IMR-90 (cell line): ENCODE data around the gene SUSD6. TPM values are rescaled to one million over a fixed set of nuclear protein-coding genes. Genes with fewer than 3 reads are reported as not detected.
A peak's percentile ranks its signal among the peaks of the same experiment; 100 is the strongest.

ENCODE experiments used
- ATAC-seq: fragments of 200-7000 bp; cut with Tn5 transposase; 2 replicates; pipeline ENCODE4 v1.9.1; 2020; ENCODE audit warnings: low read depth, mild to moderate bottlenecking, moderate library complexity
- BruUV-seq: library from RNA; stranded (reverse); fragments of 400-500 nt; replicated peaks from 2 replicates; lab custom pipeline; 2021; lab: Mats Ljungman, UMichigan
- CTCF ChIA-PET: fragments of 300-600 bp; formaldehyde crosslinking; extraction: SDS; loops from one replicate; lab custom pipeline; 2021; ENCODE audit warnings: antibody characterized with exemption; lab: Yijun Ruan, JAX
- POLR2A ChIA-PET: fragments of 300-600 bp; sonication (Branson Sonifier 250); formaldehyde crosslinking; loops from one replicate; lab custom pipeline; 2022; ENCODE audit warnings: antibody characterized with exemption; ENCODE audit not compliant: unreplicated experiment; lab: Charles Lee
- DNase-seq: peaks from one replicate; pipeline ENCODE4 v3.0.0; 2013
- H2AFZ ChIP-seq: replicated peaks from 2 replicates; pipeline ENCODE3; 2013; ENCODE audit warnings: low read length, mild to moderate bottlenecking; ENCODE audit not compliant: poor library complexity
- H2AK5ac ChIP-seq: 2 replicates; pipeline ENCODE4 v1.6.1; 2013; ENCODE audit warnings: low read depth, low read length, inconsistent platforms
- H2AK9ac ChIP-seq: replicated peaks from 2 replicates; pipeline ENCODE3; 2013; ENCODE audit warnings: mild to moderate bottlenecking, low read depth, low read length, moderate library complexity; ENCODE audit not compliant: poor library complexity
- H2BK120ac ChIP-seq: 2 replicates; pipeline ENCODE4 v1.6.1; 2013; ENCODE audit warnings: low read depth, low read length, inconsistent platforms
- H2BK15ac ChIP-seq: 3 replicates; pipeline ENCODE4 v1.6.1; 2013; ENCODE audit warnings: low read depth, low read length, inconsistent platforms
- H2BK20ac ChIP-seq: 2 replicates; pipeline ENCODE4 v1.6.1; 2013; ENCODE audit warnings: low read depth, mild to moderate bottlenecking, inconsistent platforms, low read length, moderate library complexity
- H2BK5ac ChIP-seq: 2 replicates; pipeline ENCODE4 v1.6.1; 2013; ENCODE audit warnings: mild to moderate bottlenecking, low read depth, low read length, inconsistent platforms; ENCODE audit not compliant: poor library complexity, severe bottlenecking
- H3K14ac ChIP-seq: replicated peaks from 2 replicates; pipeline ENCODE4 v1.6.1; 2013; ENCODE audit warnings: low read depth, low read length, inconsistent platforms
- H3K18ac ChIP-seq: 2 replicates; pipeline ENCODE4 v1.6.1; 2013; ENCODE audit warnings: low read depth, low read length, control low read depth
- H3K23ac ChIP-seq: 2 replicates; pipeline ENCODE4 v1.6.1; 2013; ENCODE audit warnings: low read depth, low read length, inconsistent platforms
- H3K27ac ChIP-seq: 2 replicates; pipeline ENCODE4 v1.5.1; 2013; ENCODE audit warnings: mild to moderate bottlenecking, control low read depth, low read length; ENCODE audit not compliant: insufficient read depth
- H3K27me3 ChIP-seq: 2 replicates; pipeline ENCODE4 v1.6.1; 2013; ENCODE audit warnings: low read length; ENCODE audit not compliant: control insufficient read depth, insufficient read depth
- H3K36me3 ChIP-seq: 2 replicates; pipeline ENCODE4 v1.6.1; 2013; ENCODE audit warnings: low read length, mixed read lengths; ENCODE audit not compliant: control insufficient read depth, insufficient read depth
- H3K4ac ChIP-seq: 2 replicates; pipeline ENCODE4 v1.6.1; 2013; ENCODE audit warnings: low read depth, low read length, inconsistent platforms
- H3K4me1 ChIP-seq: 2 replicates; pipeline ENCODE4 v1.6.1; 2013; ENCODE audit warnings: low read length, mixed read lengths; ENCODE audit not compliant: control insufficient read depth, insufficient read depth
- H3K4me2 ChIP-seq: 2 replicates; pipeline ENCODE4 v1.6.1; 2013; ENCODE audit warnings: low read depth, mild to moderate bottlenecking, control low read depth, low read length, moderate library complexity
- H3K4me3 ChIP-seq: 2 replicates; pipeline ENCODE4 v1.5.1; 2013; ENCODE audit warnings: low read depth, mild to moderate bottlenecking, control low read depth, low read length, moderate library complexity; ENCODE audit not compliant: insufficient read depth
- H3K56ac ChIP-seq: 2 replicates; pipeline ENCODE4 v1.6.1; 2013; ENCODE audit warnings: low read length, inconsistent platforms; ENCODE audit not compliant: insufficient read depth; ENCODE audit errors: extremely low read depth
- H3K79me1 ChIP-seq, 2 experiments: 2 replicates each; pipeline ENCODE4 v1.6.1; 2013; ENCODE audit warnings: low read length in 2 of 2, inconsistent platforms in 1 of 2, low read depth in 1 of 2
- H3K9ac ChIP-seq: 2 replicates; pipeline ENCODE4 v1.6.1; 2013; ENCODE audit warnings: low read depth, low read length, control low read depth
- H3K9me1 ChIP-seq: 2 replicates; pipeline ENCODE4 v1.6.1; 2013; ENCODE audit warnings: low read length, inconsistent platforms; ENCODE audit not compliant: insufficient read depth
- H3K9me3 ChIP-seq: 2 replicates; pipeline ENCODE4 v1.6.1; 2013; ENCODE audit warnings: low read length; ENCODE audit not compliant: control insufficient read depth, insufficient read depth
- H4K20me1 ChIP-seq: 2 replicates; pipeline ENCODE4 v1.6.1; 2013; ENCODE audit warnings: low read length, inconsistent platforms; ENCODE audit not compliant: insufficient read depth
- H4K5ac ChIP-seq: 2 replicates; pipeline ENCODE4 v1.6.1; 2013; ENCODE audit warnings: mild to moderate bottlenecking, low read depth, low read length, control low read depth
- H4K8ac ChIP-seq, 2 experiments: 2 replicates each; pipeline ENCODE4 v1.6.1; 2013; ENCODE audit warnings: low read depth in 2 of 2, low read length in 2 of 2, control low read depth in 1 of 2, inconsistent platforms in 1 of 2
- H4K91ac ChIP-seq: 2 replicates; pipeline ENCODE4 v1.6.1; 2013; ENCODE audit warnings: low read depth, low read length, inconsistent platforms; ENCODE audit not compliant: insufficient read depth
- BHLHE40 ChIP-seq: fragments of 150-350 bp; IDR thresholded peaks from 2 replicates; pipeline ENCODE4 v1.6.1; 2016; ENCODE audit warnings: mild to moderate bottlenecking, low read depth, low read length
- CEBPB ChIP-seq: IDR thresholded peaks from 2 replicates; pipeline ENCODE4 v1.6.1; 2012; ENCODE audit warnings: low read depth, low read length, improper control_type of control experiment
- CTCF ChIP-seq: conservative IDR thresholded peaks from 2 replicates; pipeline ENCODE4 v1.5.1; 2012; ENCODE audit warnings: mild to moderate bottlenecking, low read depth, low read length, improper control_type of control experiment
- ELK1 ChIP-seq: fragments of 150-350 bp; IDR thresholded peaks from 2 replicates; pipeline ENCODE4 v1.6.1; 2016; ENCODE audit warnings: low read depth, mild to moderate bottlenecking, low read length, moderate library complexity, borderline replicate concordance
- FOS ChIP-seq: fragments of 150-350 bp; IDR thresholded peaks from 2 replicates; pipeline ENCODE4 v1.6.1; 2016; ENCODE audit warnings: low read depth, low read length
- MAFK ChIP-seq: IDR thresholded peaks from 2 replicates; pipeline ENCODE4 v1.6.1; 2012; ENCODE audit warnings: low read depth, low read length, improper control_type of control experiment
- MAZ ChIP-seq: IDR thresholded peaks from 2 replicates; pipeline ENCODE4 v1.6.1; 2012; ENCODE audit warnings: low read depth, mild to moderate bottlenecking, low read length, improper control_type of control experiment, moderate library complexity, borderline replicate concordance
- MXI1 ChIP-seq: IDR thresholded peaks from 2 replicates; pipeline ENCODE4 v1.6.1; 2012; ENCODE audit warnings: low read depth, mild to moderate bottlenecking, low read length, moderate library complexity, borderline replicate concordance
- NFE2L2 ChIP-seq: fragments of 150-350 bp; IDR thresholded peaks from 2 replicates; pipeline ENCODE4 v1.6.1; 2016; ENCODE audit warnings: low read depth, mild to moderate bottlenecking, low read length
- POLR2A ChIP-seq: IDR thresholded peaks from 2 replicates; pipeline ENCODE4 v1.6.1; 2012; ENCODE audit warnings: mild to moderate bottlenecking, low read depth, low read length
- RAD21 ChIP-seq: IDR thresholded peaks from 2 replicates; pipeline ENCODE4 v1.6.1; 2012; ENCODE audit warnings: low read length, improper control_type of control experiment
- RFX5 ChIP-seq: IDR thresholded peaks from 2 replicates; pipeline ENCODE4 v1.8.0; 2012; ENCODE audit warnings: low read depth, mild to moderate bottlenecking, low read length, moderate library complexity
- SMC3 ChIP-seq: fragments of 150-350 bp; IDR thresholded peaks from 2 replicates; pipeline ENCODE4 v1.6.1; 2016; ENCODE audit warnings: low read depth, mild to moderate bottlenecking, antibody characterized with exemption, low read length, moderate library complexity
- USF2 ChIP-seq: fragments of 150-350 bp; IDR thresholded peaks from 2 replicates; pipeline ENCODE4 v1.6.1; 2017; ENCODE audit warnings: mild to moderate bottlenecking, antibody characterized with exemption, low read length, low read depth
- WGBS, 2 experiments: methylation state at CpG; one replicate each; pipeline versions ENCODE4 v1.1.5 to v1.1.7; 2013; ENCODE audit warnings: missing lambda C conversion rate in 2 of 2; ENCODE audit not compliant: insufficient read length in 1 of 2; ENCODE audit errors: extremely low coverage in 2 of 2; 5-methylcytosine and 5-hydroxymethylcytosine counted together
- dilution Hi-C: fragments of 300-500 bp; cut with HindIII; formaldehyde crosslinking; loops from one replicate; pipeline ENCODE4 v1.14.3; 2018; ENCODE audit warnings: low sequenced_read_pairs; ENCODE audit not compliant: unreplicated experiment
- in situ Hi-C: fragments of 300-500 bp; cut with MboI; formaldehyde crosslinking; loops from 3 replicates; pipeline ENCODE4 v1.14.3; 2019; ENCODE audit warnings: low sequenced_read_pairs, inconsistent platforms, mixed read lengths
- intact Hi-C: fragments of 100-400 bp; cut with micrococcal nuclease; formaldehyde crosslinking; loops from 2 replicates; pipeline ENCODE4 v1.10.0; 2022
- polyA plus RNA-seq, 3 experiments: library from polyadenylated mRNA; depleted of rRNA; stranded (reverse); fragments of >200 nt; gene quantifications; 2 replicates each; pipeline ENCODE4 v1.2.3, GENCODE V29; 2012; ENCODE audit warnings: low replicate concordance in 1 of 3
- total RNA-seq: library from RNA; depleted of rRNA; stranded (reverse); fragments of >200 nt; gene quantifications from 2 replicates; pipeline ENCODE4 v1.2.3, GENCODE V29; 2012

Gene SUSD6
- total and polyA plus RNA-seq, 2 of the 4 experiments (the other 2 are of a cell fraction), result 2.3 to 10.1 TPM

- Histone ChIP-seq H3K14ac (peak overlapping the region; percentile 73), H3K9me1 (peaks cover 14% of the 10 kb centered on the region), H2BK120ac (peak overlapping the region; percentile 67), H3K23ac (peak overlapping the region; percentile 84), H3K4me2 (peak overlapping the region; percentile 86), H4K5ac (peak overlapping the region; percentile 65), H4K8ac (peak overlapping the region; percentile 91 to 93), H3K36me3 (no peaks in the 10 kb centered on the region), H3K4me1 (peaks cover 20% of the 10 kb centered on the region), H3K9ac (peak overlapping the region; percentile 76), H3K4ac (peak overlapping the region; percentile 72), H3K4me3 (peak overlapping the region; percentile 55), H3K18ac (peak overlapping the region; percentile 40), H2AK9ac (peak overlapping the region; percentile 48), H3K79me1 (peaks cover 15 to 44% of the 10 kb centered on the region in 2 experiments), H2BK20ac (peak overlapping the region; percentile 4), H4K20me1 (peaks cover 26% of the 10 kb centered on the region), H3K27ac (peak overlapping the region; percentile 57), H2BK15ac (peak overlapping the region; percentile 40; the same call in 2 of the 3 replicates), H3K56ac (peak overlapping the region; percentile 84), H3K27me3 (no peaks in the 10 kb centered on the region), H2AFZ (peak overlapping the region; percentile 84), H3K9me3 (no peaks in the 10 kb centered on the region), H2BK5ac (peak overlapping the region; percentile 79), H4K91ac (peak overlapping the region; percentile 58), H2AK5ac (peak overlapping the region; percentile 53)
- in situ Hi-C loops, result no loop called here
- DNase-seq (no peak), ATAC-seq (no peak)
- POLR2A ChIA-PET, result no interaction called here
- 57% methylated on average over 1 of the region's 8 CpGs; no CpG with 5 or more reads in 1 of the 2 experiments for WGBS, 2 experiments
- no TSS peak for BruUV-seq
- CTCF ChIA-PET, result interaction anchor here (1.3 to 1.5 kb wide), 2 partner anchors 96 to 117 kb away, joined by 3 to 5 read pairs; no protein-coding TSS in a partner anchor
- dilution Hi-C loops, result no loop called here
- intact Hi-C loops, result loop anchor here (5.0 kb wide), 1 partner anchor 37 kb away; no protein-coding TSS in a partner anchor
- TF ChIP-seq RFX5, result no peak
- no peak for TF ChIP-seq RAD21
- TF ChIP-seq BHLHE40, result no peak
- TF ChIP-seq MAFK, result no peak
- TF ChIP-seq ELK1, result no peak
- TF ChIP-seq CTCF, result no peak
- no peak for TF ChIP-seq CEBPB
- TF ChIP-seq MAZ, result no peak
- TF ChIP-seq FOS, result no peak
- TF ChIP-seq POLR2A, result no peak
- TF ChIP-seq SMC3, result no peak
- TF ChIP-seq USF2, result no peak
- no peak for TF ChIP-seq MXI1
- TF ChIP-seq NFE2L2, result no peak
Measured at GRCh38 chr14:69610020-69610873, 1.1 kb upstream of the SUSD6 start.
